ENCODE results near the gene POU5F1.
"Not testable (repeated sequence)": the region's sequence is repeated elsewhere in the genome, so short reads cannot be mapped to it uniquely, and the experiment has no call there.

Gene POU5F1

DNA sequence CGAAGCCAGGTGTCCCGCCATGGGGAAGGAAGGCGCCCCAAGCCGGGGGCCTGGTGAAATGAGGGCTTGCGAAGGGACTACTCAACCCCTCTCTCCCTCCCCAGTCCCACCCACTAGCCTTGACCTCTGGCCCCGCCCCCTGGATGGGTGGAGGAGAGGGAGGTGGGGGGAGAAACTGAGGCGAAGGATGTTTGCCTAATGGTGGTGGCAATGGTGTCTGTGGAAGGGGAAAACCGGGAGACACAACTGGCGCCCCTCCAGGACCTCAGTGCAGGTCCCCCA, at the start of gene POU5F1:
POU5F1 (minus strand) TSS at position 83 of the 282 bp plus-strand sequence; CDS start at position 21, 62 bp downstream.
- DNase-seq: no peak

- no peak for DNase-seq
Measured at GRCh38 chr6:31216208-31216898, 45.9 kb upstream of the POU5F1 start.

DNA sequence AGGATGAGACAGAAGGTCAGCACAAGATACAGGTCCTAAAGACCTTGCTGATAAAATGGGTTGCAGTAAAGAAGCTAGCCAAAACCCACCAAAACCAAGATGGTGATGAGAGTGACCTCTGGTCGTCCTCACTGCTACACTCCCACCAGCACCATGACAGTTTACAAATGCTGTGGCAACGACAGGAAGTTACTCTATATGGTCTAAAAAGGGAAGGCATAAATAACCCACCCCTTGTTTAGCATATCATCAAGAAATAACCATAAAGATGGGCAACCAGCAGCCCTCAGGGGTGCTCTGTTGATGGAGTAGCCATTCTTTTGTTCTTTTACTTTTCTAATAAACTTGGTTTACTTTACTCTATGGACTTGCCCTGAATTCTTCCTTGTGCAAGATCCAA, 44.7 kb upstream of the POU5F1 start:
- DNase-seq: not testable (repeated sequence)

DNA sequence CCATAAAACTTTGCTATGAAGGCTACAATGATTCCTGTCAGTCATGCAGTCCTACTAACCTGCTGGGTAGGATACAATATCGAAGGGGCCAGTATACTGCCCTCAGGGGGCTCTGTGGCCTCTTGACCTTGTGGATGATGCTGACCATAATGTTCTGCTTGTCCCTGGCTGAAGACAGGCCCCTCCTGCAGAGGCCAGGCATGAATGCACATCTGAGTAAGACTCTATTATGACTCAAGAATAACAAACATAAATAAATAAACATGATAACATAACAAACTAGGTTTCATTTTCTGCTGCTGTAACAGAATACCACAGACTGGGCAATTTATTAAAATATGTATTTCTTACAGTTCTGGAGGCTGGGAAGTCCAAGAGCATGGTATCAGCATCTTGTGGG, 44.0 kb upstream of the POU5F1 start:
- no peak for DNase-seq

DNA sequence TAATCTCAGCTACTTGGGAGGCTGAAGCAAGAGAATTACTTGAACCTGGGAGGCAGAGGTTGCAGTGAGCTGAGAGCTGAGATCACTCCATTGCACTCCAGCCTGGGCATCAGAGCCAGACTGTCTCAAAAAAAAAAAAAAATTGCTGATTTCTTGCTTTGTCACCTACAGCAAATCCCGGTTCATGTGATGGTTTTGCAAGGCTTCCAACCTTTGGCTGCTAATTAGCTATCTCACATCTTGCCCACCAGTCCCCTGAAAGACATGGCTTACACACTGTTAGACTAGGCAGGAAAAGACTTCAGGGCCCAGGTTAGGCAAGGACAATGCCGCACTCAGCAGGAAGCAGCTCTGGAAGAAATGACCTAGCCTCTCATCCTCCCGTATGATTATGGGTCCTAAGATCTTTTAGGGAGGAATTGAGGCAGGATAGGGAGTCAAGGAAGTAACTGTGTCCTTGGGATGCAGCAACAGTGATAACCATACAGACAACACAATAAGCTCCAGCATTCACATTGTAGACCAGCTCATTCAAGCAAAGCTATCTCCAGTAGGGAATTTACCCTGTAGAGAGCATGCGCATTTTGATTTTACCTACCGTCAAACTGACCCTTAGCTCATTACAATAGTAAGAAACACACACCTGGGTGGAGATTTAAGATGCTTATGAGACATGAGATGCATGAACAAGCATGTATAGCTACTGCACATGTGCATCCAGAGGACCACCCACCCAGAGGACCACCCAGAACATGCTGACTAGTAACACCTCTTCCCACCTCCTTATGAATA, 40.5 kb upstream of the POU5F1 start:
- no peak for DNase-seq

DNA sequence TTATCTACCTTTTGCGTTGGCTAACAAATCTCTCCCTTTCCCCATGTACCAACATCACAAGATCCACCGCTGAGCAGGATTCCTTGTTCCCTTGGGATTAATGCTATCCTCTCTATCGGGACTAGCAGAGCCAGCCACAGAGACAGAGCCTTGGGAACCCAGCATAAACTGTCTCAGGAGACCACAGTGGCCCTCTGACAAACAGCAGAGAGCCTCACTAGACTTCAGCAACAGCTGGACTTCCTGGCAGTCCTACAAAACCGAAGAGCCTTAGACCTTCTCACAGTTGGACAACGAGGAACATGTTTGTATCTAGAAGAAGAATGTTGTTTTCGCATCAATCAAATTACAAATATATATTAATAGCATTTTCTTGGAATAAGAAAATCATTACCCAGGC, 39.6 kb upstream of the POU5F1 start:
- no peak for DNase-seq

- no peak for DNase-seq
Measured at GRCh38 chr6:31209137-31209536, 38.7 kb upstream of the POU5F1 start.

DNA sequence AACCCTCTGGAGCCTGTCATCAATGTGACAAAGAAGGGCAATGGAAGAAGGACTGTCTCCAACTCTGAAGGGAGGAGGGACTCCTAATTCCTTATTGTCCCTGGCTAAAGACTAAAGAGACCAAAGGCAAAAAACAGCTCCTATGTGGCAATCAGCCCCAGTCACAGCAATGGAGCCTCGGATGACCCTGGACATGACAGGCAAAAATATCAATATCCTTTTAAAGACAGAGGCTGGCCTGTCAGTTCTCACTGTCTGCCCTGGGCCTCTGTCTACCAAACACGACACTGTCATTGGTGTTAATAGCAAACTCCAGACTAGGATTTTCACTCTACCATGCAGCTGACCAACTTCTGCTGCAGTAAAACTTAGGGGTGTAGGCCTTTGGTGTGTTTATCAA, 38.0 kb upstream of the POU5F1 start:
- DNase-seq: no peak

GRCh38 chr6:31205638-31206037, 35.2 kb upstream of the POU5F1 start:
- no peak for DNase-seq

- no peak for DNase-seq
Measured at GRCh38 chr6:31204751-31205145, 34.3 kb upstream of the POU5F1 start.

- DNase-seq: peak; percentile 51
Measured at GRCh38 chr6:31203345-31203979, 33.0 kb upstream of the POU5F1 start.

GRCh38 chr6:31202259-31203166, 32.0 kb upstream of the POU5F1 start:
- no peak for DNase-seq

DNA sequence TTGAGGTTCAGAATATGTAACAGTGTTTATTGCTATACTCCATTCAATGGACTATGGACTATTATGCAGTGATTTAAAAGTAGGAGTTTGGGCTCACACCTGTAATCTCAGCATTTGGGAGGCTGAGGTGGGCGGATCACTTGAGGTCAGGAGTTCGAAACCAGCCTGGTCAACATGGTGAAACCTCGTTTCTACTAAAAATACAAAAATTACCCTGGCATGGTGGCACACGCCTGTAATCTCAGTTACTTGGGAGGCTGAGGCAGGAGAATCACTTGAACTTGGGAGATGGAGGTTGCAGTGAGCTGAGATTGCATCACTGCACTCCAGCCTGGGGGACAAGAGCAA, 28.6 kb upstream of the POU5F1 start:
- DNase-seq: not testable (repeated sequence)

DNA sequence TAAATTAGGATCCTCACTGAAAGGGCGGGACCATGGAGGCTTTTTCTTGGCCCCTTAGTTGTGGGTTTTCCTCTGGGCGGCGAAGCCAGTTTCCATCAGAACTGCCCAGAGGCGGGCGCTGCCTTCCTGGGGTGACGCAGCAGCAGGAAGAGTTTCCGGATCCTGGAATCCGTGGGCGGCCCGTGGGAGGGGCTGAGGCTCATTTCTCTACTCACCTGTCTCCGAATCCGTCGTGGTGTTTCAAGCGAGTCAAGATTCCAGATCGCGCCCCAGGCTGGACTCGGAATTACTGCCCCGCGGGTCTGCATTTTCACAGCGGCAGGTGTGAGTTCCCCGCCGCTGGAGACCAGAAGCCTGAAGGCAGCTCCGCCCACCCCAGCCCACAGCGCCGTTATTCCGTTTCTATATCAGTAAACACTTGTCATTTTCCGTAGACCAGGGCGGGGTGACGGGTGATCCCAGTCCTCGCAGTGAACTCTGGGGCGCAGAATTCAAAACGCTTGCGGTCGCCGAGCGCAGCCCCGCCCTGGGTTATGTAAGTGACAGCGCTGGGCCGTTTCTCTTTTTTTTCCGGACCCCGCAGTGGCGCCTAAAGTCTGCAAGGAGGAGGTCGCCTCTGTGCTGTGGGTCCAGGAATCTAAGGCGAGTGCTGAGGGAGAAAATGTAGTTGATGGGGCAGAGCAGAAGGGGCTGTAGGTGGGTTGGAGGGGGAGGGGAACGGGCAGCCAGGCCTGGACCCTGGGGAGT, 27.2 kb upstream of the POU5F1 start:
- peak; percentile 90 for DNase-seq

- DNase-seq: not testable (repeated sequence)
Measured at GRCh38 chr6:31196251-31197022, 26.0 kb upstream of the POU5F1 start.

DNA sequence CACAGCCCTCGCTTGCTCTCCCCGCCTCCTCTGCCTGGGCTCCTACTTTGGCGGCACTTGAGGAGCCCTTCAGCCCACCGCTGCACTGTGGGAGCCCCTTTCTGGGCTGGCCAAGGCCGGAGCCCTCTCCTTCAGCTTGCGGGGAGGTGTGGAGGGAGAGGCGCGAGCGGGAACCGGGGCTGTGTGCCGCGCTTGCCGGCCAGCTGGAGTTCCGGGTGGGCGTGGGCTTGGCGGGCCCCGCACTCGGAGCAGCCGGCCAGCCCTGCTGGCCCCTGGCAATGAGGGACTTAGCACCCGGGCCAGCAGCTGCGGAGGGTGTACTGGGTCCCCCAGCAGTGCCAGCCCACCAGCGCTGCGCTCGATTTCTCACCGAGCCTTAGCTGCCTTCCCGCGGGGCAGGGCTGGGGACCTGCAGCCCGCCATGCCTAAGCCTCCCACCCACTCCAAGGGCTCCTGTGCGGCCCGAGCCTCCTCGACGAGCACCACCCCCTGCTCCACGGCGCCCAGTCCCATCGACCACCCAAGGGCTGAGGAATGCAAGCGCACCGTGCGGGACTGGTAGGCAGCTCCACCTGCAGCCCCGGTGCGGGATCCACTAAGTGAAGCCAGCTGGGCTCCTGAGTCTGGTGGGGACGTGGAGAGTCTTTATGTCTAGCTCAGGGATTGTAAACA, 25.0 kb upstream of the POU5F1 start:
- DNase-seq: not testable (repeated sequence)

- no peak for DNase-seq
Measured at GRCh38 chr6:31194061-31194834, 23.8 kb upstream of the POU5F1 start.

DNA sequence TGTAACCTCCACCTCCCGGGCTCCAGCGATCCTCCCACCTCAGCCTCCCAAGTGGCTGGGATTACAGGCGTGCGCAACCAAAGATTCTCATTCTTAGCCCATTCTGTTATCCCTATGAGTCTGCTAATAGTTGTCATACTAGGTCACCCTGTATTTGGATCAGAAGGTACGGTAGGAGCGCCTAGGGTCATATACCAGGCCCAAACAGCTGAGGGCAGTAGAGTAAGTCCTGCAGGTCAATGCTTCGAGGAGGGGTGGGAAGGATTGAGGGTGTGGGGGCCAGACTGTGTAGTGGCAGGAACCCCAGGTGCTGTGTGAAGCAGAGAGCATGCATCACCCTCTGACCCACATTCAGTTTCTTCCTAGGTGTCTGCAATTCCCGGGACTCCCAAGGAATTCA, 22.7 kb upstream of the POU5F1 start:
- DNase-seq: no peak

GRCh38 chr6:31192431-31193105, 22.1 kb upstream of the POU5F1 start:
- peak; percentile 52 for DNase-seq

GRCh38 chr6:31190488-31190887, 20.0 kb upstream of the POU5F1 start:
- no peak for DNase-seq

Data from activated CD8-positive, alpha-beta memory T cell treated with anti-CD3 and anti-CD28 coated beads, Interleukin-2, amount 50 U/mL, for 4 hours (primary cell).